Prostate gland (tissue), 2 donors: Measurements from ENCODE around the gene FEN1. TPM values are rescaled to one million over a fixed set of nuclear protein-coding genes. Genes with fewer than 3 reads are reported as not detected.

Experiments
- DNase-seq: peaks from one replicate; pipeline ENCODE4 v3.0.0-alpha.2; 2019; ENCODE audit warnings: low spot score
- H3K27ac ChIP-seq, 2 donors: fragments of 200-600 bp; sonication (generic); 2 replicates each; pipeline ENCODE4 v1.5.1; 2017 to 2019
- H3K27me3 ChIP-seq: fragments of 200-600 bp; sonication (generic); replicated peaks from 2 replicates; pipeline ENCODE4 v1.5.1; 2019; ENCODE audit not compliant: insufficient read depth
- H3K36me3 ChIP-seq, 2 donors: fragments of 200-600 bp; sonication (generic); 1 replicate in 1 of 2; 2 replicates in 1 of 2; pipeline versions ENCODE4 v1.5.1 to v1.8.1; 2017 to 2019
- H3K4me1 ChIP-seq: fragments of 200-600 bp; sonication (generic); replicated peaks from 2 replicates; pipeline ENCODE4 v1.5.1; 2019
- H3K4me3 ChIP-seq, 2 donors: fragments of 200-600 bp; sonication (generic); 2 replicates each; pipeline ENCODE4 v1.5.1; 2017 to 2019
- H3K9me3 ChIP-seq: fragments of 200-600 bp; sonication (generic); 2 replicates; pipeline ENCODE4 v1.5.1; 2017
- POLR2A ChIP-seq: fragments of 450-650 bp; IDR thresholded peaks from one replicate; pipeline ENCODE4 v1.6.1; 2016; ENCODE audit warnings: antibody characterized with exemption, mild to moderate bottlenecking
- POLR2AphosphoS5 ChIP-seq: sonication (generic); formaldehyde crosslinking; IDR thresholded peaks from one replicate; pipeline ENCODE4 v1.6.1; 2017; ENCODE audit warnings: antibody characterized with exemption
- WGBS: methylation state at CpG from one replicate; pipeline ENCODE4 v1.1.5; 2018; 5-methylcytosine and 5-hydroxymethylcytosine counted together
- intact Hi-C: fragments of 100-400 bp; cut with DNase I; formaldehyde crosslinking; loops from one replicate; pipeline ENCODE4 v1.14.2; 2022
- total RNA-seq, 2 donors: library from RNA; depleted of rRNA; stranded (reverse); fragments of >200 nt; gene quantifications; one replicate each; pipeline ENCODE4 v1.1.0, GENCODE V29; 2016
- TF ChIP-seq, protein P1 (sequence below), 4 experiments: fragments of 200-600 bp in 2 of 4; fragments of 450-650 bp in 2 of 4; sonication (generic) in 2 of 4; IDR thresholded peaks; 1 replicate in 3 of 4; 2 replicates in 1 of 4; pipeline ENCODE4 v1.5.1; 2016 to 2019; ENCODE audit warnings: antibody characterized with exemption in 4 of 4, mild to moderate bottlenecking in 2 of 4, moderate library complexity in 2 of 4

Gene FEN1
- total RNA-seq, 2 donors from 2014 or later = 12.8 to 18.4 TPM

DNA sequence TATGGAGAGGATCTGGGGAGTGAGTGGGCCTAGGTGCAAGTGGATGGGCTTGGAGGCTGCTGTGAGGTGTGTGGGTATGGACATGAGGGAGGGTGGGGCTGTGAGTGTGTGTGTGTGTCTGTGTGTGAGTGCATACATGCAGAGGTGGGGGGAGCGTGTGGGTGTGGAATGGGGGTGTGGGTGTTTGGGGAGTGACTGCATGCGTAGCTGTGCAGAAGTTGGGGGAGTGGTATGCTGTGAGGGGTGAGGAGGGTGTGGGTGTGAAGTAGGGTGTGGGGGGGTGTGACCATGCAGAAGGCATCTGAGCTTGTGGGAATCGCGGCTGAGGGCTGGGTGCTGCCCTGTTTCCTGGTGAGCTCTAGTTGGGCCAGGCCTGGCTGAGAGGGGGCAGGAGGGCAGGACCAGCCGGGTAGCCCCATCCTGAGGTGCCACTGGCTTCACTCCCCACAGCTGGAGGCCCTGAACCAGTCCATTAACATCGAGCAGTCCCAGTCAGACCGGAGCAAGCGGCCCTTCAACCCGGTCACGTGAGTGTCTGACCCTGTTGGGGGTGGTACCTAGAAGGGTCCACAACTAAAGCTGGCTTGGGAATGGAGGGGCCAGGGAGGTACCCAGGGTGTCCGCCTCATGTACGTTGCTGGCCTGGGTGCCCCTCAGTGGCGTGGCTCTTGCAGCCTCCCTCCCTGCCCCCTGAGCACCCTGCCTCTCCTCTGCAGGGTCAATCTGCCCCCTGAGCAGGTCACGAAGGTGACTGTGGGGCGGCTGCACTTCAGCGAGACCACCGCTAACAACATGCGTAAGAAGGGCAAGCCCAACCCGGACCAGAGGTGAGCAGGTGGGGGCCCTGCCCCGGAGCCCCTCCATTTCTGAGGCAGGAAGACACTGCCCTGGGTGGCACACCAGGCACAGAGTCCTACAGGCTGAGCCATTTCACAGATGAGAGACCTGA is 16.8 kb upstream of the FEN1 start:
- Histone ChIP-seq H3K27ac (no peak overlapping the region), H3K27me3 (no peaks in the 10 kb centered on the region), H3K9me3 (no peaks in the 10 kb centered on the region), H3K4me1 (no peaks in the 10 kb centered on the region), H3K36me3 (no peaks in the 10 kb centered on the region), H3K4me3 (no peak overlapping the region)
- no peak for TF ChIP-seq POLR2AphosphoS5
- TF ChIP-seq POLR2A = no peak
- TF ChIP-seq, protein P1, sequence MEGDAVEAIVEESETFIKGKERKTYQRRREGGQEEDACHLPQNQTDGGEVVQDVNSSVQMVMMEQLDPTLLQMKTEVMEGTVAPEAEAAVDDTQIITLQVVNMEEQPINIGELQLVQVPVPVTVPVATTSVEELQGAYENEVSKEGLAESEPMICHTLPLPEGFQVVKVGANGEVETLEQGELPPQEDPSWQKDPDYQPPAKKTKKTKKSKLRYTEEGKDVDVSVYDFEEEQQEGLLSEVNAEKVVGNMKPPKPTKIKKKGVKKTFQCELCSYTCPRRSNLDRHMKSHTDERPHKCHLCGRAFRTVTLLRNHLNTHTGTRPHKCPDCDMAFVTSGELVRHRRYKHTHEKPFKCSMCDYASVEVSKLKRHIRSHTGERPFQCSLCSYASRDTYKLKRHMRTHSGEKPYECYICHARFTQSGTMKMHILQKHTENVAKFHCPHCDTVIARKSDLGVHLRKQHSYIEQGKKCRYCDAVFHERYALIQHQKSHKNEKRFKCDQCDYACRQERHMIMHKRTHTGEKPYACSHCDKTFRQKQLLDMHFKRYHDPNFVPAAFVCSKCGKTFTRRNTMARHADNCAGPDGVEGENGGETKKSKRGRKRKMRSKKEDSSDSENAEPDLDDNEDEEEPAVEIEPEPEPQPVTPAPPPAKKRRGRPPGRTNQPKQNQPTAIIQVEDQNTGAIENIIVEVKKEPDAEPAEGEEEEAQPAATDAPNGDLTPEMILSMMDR (IDR thresholded peaks at IDR 0.05) = no peak
- intact Hi-C loops = no loop called here
- DNase-seq = no peak
- 83% methylated on average over 19 of the region's 20 CpGs for WGBS

DNA sequence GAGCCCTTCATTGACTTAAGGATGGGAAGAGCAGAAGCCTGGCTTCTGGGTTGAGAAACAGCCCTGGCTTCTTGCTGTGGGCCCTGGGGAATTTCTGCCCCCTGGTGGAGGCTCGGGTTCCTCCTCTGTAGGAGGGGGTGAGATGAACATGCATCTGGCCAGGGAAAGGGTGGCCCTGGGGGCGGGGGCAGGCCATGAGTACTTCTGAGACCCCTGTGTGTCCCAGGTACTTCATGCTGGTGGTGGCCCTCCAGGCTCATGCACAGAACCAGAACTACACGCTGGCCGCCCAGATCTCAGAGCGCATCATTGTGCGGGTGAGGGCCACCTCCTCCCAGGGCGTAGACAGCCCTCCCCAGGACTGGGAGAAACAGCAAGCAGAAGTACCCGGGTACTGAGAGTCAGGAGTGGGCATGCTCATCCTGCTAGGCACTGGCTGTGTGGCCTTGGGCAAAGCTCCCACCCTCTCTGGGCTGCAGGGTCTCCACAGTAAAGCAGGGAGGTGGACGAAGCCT is 16.1 kb upstream of the FEN1 start:
- DNase-seq = no peak
- intact Hi-C loops = no loop called here
- 76% methylated on average over 9 of the region's 9 CpGs for WGBS
- no peak overlapping the region for H3K27ac ChIP-seq
- no peak for TF ChIP-seq POLR2A
- no peak for TF ChIP-seq POLR2AphosphoS5
- TF ChIP-seq, protein P1 (IDR thresholded peaks at IDR 0.05) = peak; percentile 22 to 49 (median 40)
- H3K9me3 ChIP-seq = no peaks in the 10 kb centered on the region
- H3K4me1 ChIP-seq = no peaks in the 10 kb centered on the region
- no peaks in the 10 kb centered on the region for H3K36me3 ChIP-seq
- H3K4me3 ChIP-seq = no peak overlapping the region
- H3K27me3 ChIP-seq = no peaks in the 10 kb centered on the region

DNA sequence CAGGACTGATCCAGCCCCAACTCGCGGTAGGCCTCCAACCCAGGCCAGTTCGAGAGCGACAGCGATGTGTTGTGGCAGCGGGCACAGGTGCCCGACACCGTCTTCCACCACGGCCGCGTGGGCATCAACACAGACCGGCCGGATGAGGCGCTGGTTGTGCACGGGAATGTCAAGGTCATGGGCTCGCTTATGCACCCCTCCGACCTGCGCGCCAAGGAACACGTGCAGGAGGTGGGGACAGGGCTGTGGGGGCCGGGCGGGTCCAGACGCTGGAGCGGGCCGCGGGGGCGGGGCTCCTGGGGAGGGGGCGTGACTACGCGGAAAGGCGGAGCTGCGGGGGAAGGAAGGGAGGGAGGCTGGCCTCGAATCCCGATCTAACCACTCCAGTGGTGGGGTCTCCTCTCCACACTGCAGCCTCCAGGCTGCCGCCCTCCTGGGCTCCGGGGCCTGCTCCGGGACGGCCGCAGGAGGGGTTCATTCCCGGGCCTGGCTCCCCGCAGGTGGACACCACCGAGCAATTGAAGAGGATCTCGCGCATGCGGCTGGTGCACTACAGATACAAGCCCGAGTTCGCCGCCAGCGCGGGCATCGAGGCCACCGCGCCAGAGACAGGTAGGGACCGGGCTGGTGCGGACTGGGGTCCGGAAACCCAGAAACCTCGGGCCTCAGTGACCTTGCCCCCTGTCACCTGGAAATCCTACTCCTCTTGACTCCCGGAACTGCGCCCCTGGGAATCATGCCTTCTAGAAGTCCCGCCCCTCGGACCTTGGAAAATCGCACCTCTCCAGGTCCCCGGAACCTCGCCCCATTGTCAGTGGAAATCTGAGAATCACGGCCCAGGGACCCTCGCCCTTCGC is 15.2 kb upstream of the FEN1 start:
- Histone ChIP-seq H3K36me3 (no peaks in the 10 kb centered on the region), H3K27ac (no peak overlapping the region), H3K4me3 (peak overlapping the region in 1 of 2 donors; percentile 9), H3K27me3 (no peaks in the 10 kb centered on the region), H3K9me3 (no peaks in the 10 kb centered on the region), H3K4me1 (no peaks in the 10 kb centered on the region)
- TF ChIP-seq POLR2A = no peak
- TF ChIP-seq, protein P1 (IDR thresholded peaks at IDR 0.05) = no peak
- no peak for TF ChIP-seq POLR2AphosphoS5
- WGBS = 52% methylated on average over 39 of the region's 67 CpGs
- no peak for DNase-seq
- intact Hi-C loops = no loop called here

DNA sequence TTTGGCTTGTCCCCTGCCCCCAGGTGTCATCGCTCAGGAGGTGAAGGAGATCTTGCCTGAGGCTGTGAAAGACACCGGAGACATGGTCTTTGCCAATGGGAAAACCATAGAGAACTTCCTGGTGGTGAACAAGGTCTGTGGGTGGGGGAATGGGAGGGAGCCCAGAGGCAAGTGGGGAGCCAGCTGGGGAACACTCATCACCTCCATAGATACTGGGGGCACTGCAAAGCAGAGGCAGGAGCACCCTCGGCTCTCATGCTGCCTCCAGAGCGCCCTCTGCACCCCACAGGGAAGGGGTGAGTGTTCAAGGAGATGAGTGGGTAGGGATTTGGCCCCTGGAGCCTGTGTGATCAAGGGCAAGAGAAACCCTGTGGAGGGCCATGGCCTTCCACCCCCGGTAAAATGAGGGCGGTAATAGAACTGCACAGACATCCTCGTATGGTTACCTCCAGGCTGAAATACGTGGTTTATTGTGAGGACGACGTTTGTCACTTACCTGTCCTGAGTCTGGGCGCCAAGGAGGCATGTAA is 14.3 kb upstream of the FEN1 start:
- H3K4me1 ChIP-seq = no peaks in the 10 kb centered on the region
- 78% methylated on average over 11 of the region's 11 CpGs for WGBS
- H3K36me3 ChIP-seq = no peaks in the 10 kb centered on the region
- no peak for DNase-seq
- H3K27me3 ChIP-seq = no peaks in the 10 kb centered on the region
- H3K27ac ChIP-seq = no peak overlapping the region
- TF ChIP-seq, protein P1 (IDR thresholded peaks at IDR 0.05) = no peak
- no peak for TF ChIP-seq POLR2A
- no peak for TF ChIP-seq POLR2AphosphoS5
- intact Hi-C loops = no loop called here
- no peak overlapping the region for H3K4me3 ChIP-seq
- no peaks in the 10 kb centered on the region for H3K9me3 ChIP-seq
